ENCODE results near the gene PSORS1C2. TPM values are rescaled to one million over a fixed set of nuclear protein-coding genes. Genes with fewer than 3 reads are reported as not detected.

Gene PSORS1C2
- total RNA-seq, 2 experiments from 2014 or later = not detected

DNA sequence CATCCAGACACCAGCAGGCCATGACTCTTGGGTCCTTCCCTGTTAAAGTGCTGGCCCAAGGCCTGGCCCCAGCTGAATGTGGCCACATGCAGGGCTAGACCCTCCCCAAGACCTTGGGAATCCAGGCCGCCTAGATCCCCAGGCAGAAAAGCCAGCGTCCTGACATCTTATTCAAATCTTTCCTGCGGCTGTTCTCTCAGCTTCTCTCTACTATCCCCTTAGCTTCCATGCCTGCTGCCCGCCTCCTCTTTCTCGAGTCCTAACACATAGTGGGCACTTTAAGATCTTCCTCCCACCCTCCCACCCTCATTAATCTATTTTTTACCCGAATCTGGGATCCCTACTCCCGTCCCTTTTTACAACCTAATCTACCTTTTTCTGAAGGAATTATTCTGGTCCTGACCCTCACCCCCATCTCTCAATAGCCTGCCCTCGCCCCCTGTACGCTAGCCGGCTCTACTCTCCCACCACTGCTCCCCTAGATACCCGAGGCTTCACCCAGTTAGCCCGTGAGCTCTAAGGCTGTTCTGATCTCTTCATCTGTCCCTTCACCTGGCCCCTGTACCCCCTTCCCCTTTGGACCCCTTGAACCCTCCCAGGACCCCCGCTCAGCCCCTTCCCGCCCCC is 18.8 kb upstream of the PSORS1C2 start, which contains the start of gene CCHCR1:
CCHCR1 (minus strand) TSS at position 290 of the 627 bp plus-strand sequence; CDS start at position 88, 202 bp downstream.
- peak within 1 kb of the TSS; percentile 97 for H3K4me3 Mint-ChIP-seq
- H3K9me3 Mint-ChIP-seq = no peaks in the 10 kb centered on the region
- H3K27me3 Mint-ChIP-seq = no peaks in the 10 kb centered on the region
- Histone ChIP-seq H3K4me1 (ENCODE audit: insufficient read depth, low read length) (peaks cover 26% of the 10 kb centered on the region), H3K27ac (ENCODE audit: low read depth in 1 of 2, low read length in 2 of 2) (peak within 1 kb of the TSS; percentile 38 to 40), H3K27me3 (ENCODE audit: control insufficient read depth in 1 of 2, insufficient read depth in 2 of 2, low read length in 2 of 2) (no peaks in the 10 kb centered on the region), H3K9me3 (ENCODE audit: control insufficient read depth in 1 of 2, insufficient read depth in 1 of 2, low read length in 2 of 2) (no peaks in the 10 kb centered on the region), H3K36me3 (ENCODE audit: insufficient read depth, low read length) (peaks cover 7% of the 10 kb centered on the region), H3K4me3 (ENCODE audit: low read length) (peak within 1 kb of the TSS; percentile 96)
- intact Hi-C loops (cut with DNase I, micrococcal nuclease) = loop anchor here (5.0 to 10.0 kb wide), 2 partner anchors 40 to 817 kb away; partner anchors contain the start of gene DXO (in 1 of the 2)
- ChIA-PET POLR2A (interaction anchor here (1.1 to 2.2 kb wide), 9 partner anchors 12 to 586 kb away, joined by 3 to 16 read pairs (median 6); partner anchors contain the start of genes ABCF1 and HLA-C), CTCF (interaction anchor here (1.1 to 1.3 kb wide), 2 partner anchors 210 to 613 kb away, joined by 3 to 4 read pairs; no protein-coding TSS in a partner anchor)
- ATAC-seq (ENCODE audit: poor library complexity) (no peak), DNase-seq (no peak)
- H3K4me1 Mint-ChIP-seq (ENCODE audit: low read depth) = peaks cover 33% of the 10 kb centered on the region
- TF ChIP-seq, protein P1, sequence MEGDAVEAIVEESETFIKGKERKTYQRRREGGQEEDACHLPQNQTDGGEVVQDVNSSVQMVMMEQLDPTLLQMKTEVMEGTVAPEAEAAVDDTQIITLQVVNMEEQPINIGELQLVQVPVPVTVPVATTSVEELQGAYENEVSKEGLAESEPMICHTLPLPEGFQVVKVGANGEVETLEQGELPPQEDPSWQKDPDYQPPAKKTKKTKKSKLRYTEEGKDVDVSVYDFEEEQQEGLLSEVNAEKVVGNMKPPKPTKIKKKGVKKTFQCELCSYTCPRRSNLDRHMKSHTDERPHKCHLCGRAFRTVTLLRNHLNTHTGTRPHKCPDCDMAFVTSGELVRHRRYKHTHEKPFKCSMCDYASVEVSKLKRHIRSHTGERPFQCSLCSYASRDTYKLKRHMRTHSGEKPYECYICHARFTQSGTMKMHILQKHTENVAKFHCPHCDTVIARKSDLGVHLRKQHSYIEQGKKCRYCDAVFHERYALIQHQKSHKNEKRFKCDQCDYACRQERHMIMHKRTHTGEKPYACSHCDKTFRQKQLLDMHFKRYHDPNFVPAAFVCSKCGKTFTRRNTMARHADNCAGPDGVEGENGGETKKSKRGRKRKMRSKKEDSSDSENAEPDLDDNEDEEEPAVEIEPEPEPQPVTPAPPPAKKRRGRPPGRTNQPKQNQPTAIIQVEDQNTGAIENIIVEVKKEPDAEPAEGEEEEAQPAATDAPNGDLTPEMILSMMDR (IDR thresholded peaks at IDR 0.05) = no peak
- H3K36me3 Mint-ChIP-seq (ENCODE audit: low read depth) = peaks cover 24% of the 10 kb centered on the region
- peak within 1 kb of the TSS; percentile 77 for H3K27ac Mint-ChIP-seq

DNA sequence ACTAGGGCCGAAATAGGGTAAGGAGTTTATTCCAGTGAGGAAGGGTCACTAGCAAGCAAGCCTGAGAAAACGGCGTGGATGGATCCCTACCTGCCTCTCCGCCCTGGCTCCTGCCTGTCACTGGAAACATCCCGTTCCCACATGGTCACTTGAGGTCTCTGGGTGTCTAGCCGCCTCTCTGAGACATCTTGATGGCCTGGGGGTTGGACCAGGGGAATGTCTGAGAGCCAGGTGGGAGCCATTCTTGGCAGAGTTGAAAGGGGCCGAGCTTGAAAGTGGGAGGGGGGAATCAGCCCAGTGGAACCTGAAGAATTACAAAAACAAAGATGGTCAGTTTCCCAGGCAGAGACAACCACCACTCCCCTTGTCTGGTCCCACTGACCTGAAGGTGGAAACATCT is 17.8 kb upstream of the PSORS1C2 start:
- ATAC-seq (ENCODE audit: poor library complexity) = no peak
- Histone ChIP-seq H3K4me3 (ENCODE audit: low read length) (no peak overlapping the region), H3K27ac (ENCODE audit: low read depth in 1 of 2, low read length in 2 of 2) (no peak overlapping the region), H3K36me3 (ENCODE audit: insufficient read depth, low read length) (peaks cover 4% of the 10 kb centered on the region), H3K4me1 (ENCODE audit: insufficient read depth, low read length) (peaks cover 26% of the 10 kb centered on the region), H3K27me3 (ENCODE audit: control insufficient read depth in 1 of 2, insufficient read depth in 2 of 2, low read length in 2 of 2) (no peaks in the 10 kb centered on the region), H3K9me3 (ENCODE audit: control insufficient read depth in 1 of 2, insufficient read depth in 1 of 2, low read length in 2 of 2) (no peaks in the 10 kb centered on the region)
- TF ChIP-seq, protein P1 (IDR thresholded peaks at IDR 0.05) = no peak
- no peaks in the 10 kb centered on the region for H3K27me3 Mint-ChIP-seq
- H3K4me1 Mint-ChIP-seq (ENCODE audit: low read depth) = peaks cover 33% of the 10 kb centered on the region
- H3K27ac Mint-ChIP-seq = no peak overlapping the region
- CTCF ChIA-PET = no interaction called here
- peaks cover 21% of the 10 kb centered on the region for H3K36me3 Mint-ChIP-seq (ENCODE audit: low read depth)
- H3K4me3 Mint-ChIP-seq = peak overlapping the region; percentile 97
- DNase-seq = no peak
- H3K9me3 Mint-ChIP-seq = no peaks in the 10 kb centered on the region
- intact Hi-C loops (cut with DNase I, micrococcal nuclease) = loop anchor here (5.0 to 10.0 kb wide), 2 partner anchors 41 to 818 kb away; partner anchors contain the start of gene DXO (in 1 of the 2)
- POLR2A ChIA-PET = interaction anchor here (1.3 to 1.4 kb wide), 2 partner anchors 41 to 197 kb away, joined by 3 read pairs; no protein-coding TSS in a partner anchor

DNA sequence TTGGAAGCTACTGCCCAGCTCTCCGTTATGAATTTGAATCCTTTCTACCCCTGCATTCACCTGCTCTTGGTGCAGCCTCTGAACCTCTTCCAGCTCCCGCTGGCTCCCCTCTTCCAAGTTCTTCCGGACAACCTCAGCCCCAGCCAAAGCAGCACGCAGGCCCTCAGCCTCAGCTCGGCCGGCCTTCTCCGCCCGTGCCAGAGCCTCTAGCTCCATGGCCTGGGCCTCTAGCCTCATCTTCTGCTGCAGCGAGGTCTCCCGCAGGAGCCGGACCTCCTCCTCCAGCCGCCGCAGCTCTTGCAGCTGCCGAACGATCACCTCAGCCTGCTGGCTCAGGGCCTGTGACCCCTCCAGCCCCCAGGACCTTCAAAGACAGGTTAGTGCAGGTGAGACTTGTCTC is 15.6 kb upstream of the PSORS1C2 start:
- Mint-ChIP-seq H3K36me3 (ENCODE audit: low read depth) (peaks cover 34% of the 10 kb centered on the region), H3K9me3 (no peaks in the 10 kb centered on the region), H3K27ac (no peak overlapping the region), H3K4me1 (ENCODE audit: low read depth) (peaks cover 26% of the 10 kb centered on the region), H3K4me3 (no peak overlapping the region), H3K27me3 (no peaks in the 10 kb centered on the region)
- H3K36me3 ChIP-seq (ENCODE audit: insufficient read depth, low read length) = peaks cover 14% of the 10 kb centered on the region
- ChIA-PET POLR2A (no interaction called here), CTCF (no interaction called here)
- no peak overlapping the region for H3K27ac ChIP-seq (ENCODE audit: low read depth in 1 of 2, low read length in 2 of 2)
- TF ChIP-seq, protein P1 (IDR thresholded peaks at IDR 0.05) = no peak
- intact Hi-C loops (cut with DNase I, micrococcal nuclease) = loop anchor here in 1 of 2 experiments (10.0 kb wide), 1 partner anchor 820 kb away; the partner anchor contains the start of gene DXO
- no peaks in the 10 kb centered on the region for H3K9me3 ChIP-seq (ENCODE audit: control insufficient read depth in 1 of 2, insufficient read depth in 1 of 2, low read length in 2 of 2)
- H3K27me3 ChIP-seq (ENCODE audit: control insufficient read depth in 1 of 2, insufficient read depth in 2 of 2, low read length in 2 of 2) = no peaks in the 10 kb centered on the region
- H3K4me1 ChIP-seq (ENCODE audit: insufficient read depth, low read length) = peaks cover 18% of the 10 kb centered on the region
- ATAC-seq (ENCODE audit: poor library complexity) (no peak), DNase-seq (no peak)
- H3K4me3 ChIP-seq (ENCODE audit: low read length) = no peak overlapping the region

Data from CD4-positive, alpha-beta T cell (primary cell).